SJCRH30 (cell line): Measurements from ENCODE around the gene RBMS3. TPM values are rescaled to one million over a fixed set of nuclear protein-coding genes. Genes with fewer than 3 reads are reported as not detected.
"Not testable (repeated sequence)": the region's sequence is repeated elsewhere in the genome, so short reads cannot be mapped to it uniquely, and the experiment has no call there.

Experiments
- DNase-seq, 2 experiments: peaks; one replicate each; pipeline ENCODE4 v3.0.0-alpha.2; 2015 to 2020
- H3K27ac ChIP-seq: fragments of 250-450 bp; sonication (Bioruptor Pico); 2 replicates; pipeline ENCODE4 v1.5.1; 2020; ENCODE audit warnings: mild to moderate bottlenecking, moderate library complexity
- H3K27me3 ChIP-seq: fragments of 250-450 bp; sonication (Bioruptor Pico); 2 replicates; pipeline ENCODE4 v1.5.1; 2020; ENCODE audit warnings: mild to moderate bottlenecking, moderate library complexity
- H3K36me3 ChIP-seq: fragments of 250-450 bp; sonication (Bioruptor Pico); 2 replicates; pipeline ENCODE4 v1.5.1; 2020; ENCODE audit warnings: mild to moderate bottlenecking, moderate library complexity
- H3K4me1 ChIP-seq: fragments of 250-450 bp; sonication (Bioruptor Pico); 2 replicates; pipeline ENCODE4 v1.5.1; 2020; ENCODE audit warnings: mild to moderate bottlenecking, moderate library complexity
- H3K4me3 ChIP-seq: fragments of 250-450 bp; sonication (Bioruptor Pico); 2 replicates; pipeline ENCODE4 v1.5.1; 2020; ENCODE audit warnings: mild to moderate bottlenecking, moderate library complexity
- H3K9me3 ChIP-seq: fragments of 250-450 bp; sonication (Bioruptor Pico); replicated peaks from 2 replicates; pipeline ENCODE4 v1.5.1; 2020; ENCODE audit warnings: mild to moderate bottlenecking, moderate library complexity
- total RNA-seq: library from RNA; depleted of rRNA; stranded (reverse); fragments of >200 nt; shearing (Covaris generic); gene quantifications from 2 replicates; pipeline ENCODE4 v1.2.3, GENCODE V29; 2014

RBMS3 gene
- total RNA-seq, 1 experiment from 2014 or later: 9.5 TPM

DNA sequence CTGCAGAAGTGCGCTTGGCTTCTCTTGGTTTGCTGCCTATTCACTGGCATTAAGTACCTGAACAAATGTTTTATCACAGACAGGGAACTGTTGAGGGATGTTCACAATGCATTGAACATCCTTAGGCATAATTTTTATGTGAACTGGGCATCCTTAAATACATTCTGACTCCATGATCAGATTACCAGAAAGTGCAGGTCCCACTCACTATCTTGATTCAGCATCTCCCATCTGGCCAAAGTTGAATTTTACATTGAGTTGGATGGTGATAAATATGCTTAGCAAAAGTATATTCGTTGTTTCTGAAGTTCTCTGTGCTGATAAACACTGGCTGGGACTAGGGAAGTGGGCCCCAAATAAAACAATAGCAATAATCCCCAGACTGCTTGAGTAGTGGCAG lies 108.5 kb downstream of the RBMS3 start:
- Histone ChIP-seq H3K27me3 (no peaks in the 10 kb centered on the region), H3K36me3 (no peaks in the 10 kb centered on the region), H3K27ac (no peak overlapping the region), H3K4me3 (no peak overlapping the region), H3K4me1 (peaks cover 9% of the 10 kb centered on the region), H3K9me3 (no peaks in the 10 kb centered on the region)
- no peak for DNase-seq

DNA sequence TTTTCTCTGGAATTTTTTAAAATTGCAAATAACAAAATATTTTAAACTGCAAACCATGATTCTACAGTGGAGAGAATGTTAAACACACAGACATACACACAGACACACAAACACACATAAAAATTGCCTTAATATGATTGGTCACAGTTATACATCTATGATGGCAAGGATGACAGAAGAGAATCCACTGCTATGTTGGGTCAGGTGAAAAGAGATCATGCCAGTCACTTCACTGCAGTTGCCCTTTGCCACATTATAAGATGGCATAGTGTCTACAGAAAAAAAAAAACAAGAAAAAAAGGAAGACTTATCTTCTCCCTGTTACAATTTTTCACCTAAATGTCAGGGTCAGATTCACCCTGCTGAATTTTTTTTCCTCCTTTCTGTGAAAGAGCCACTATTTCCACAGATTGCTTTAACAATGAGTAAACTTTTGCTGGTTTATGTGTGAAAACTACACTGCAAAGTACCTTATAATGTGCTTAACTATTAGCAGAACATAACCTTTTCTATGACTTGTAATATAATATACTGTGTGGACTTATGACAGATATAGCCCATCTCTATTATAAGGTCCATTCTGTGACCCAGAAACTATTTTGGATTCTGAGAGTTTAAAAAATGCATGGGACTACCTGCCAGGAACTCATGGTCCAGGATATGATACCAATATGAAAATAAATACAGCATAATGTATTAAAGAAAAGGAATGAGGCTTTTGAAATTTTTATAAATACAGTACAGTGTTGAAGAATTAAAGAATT lies 111.9 kb downstream of the RBMS3 start:
- no peaks in the 10 kb centered on the region for H3K36me3 ChIP-seq
- H3K4me3 ChIP-seq: no peak overlapping the region
- no peaks in the 10 kb centered on the region for H3K4me1 ChIP-seq
- H3K9me3 ChIP-seq: no peaks in the 10 kb centered on the region
- no peaks in the 10 kb centered on the region for H3K27me3 ChIP-seq
- no peak for DNase-seq
- no peak overlapping the region for H3K27ac ChIP-seq

DNA sequence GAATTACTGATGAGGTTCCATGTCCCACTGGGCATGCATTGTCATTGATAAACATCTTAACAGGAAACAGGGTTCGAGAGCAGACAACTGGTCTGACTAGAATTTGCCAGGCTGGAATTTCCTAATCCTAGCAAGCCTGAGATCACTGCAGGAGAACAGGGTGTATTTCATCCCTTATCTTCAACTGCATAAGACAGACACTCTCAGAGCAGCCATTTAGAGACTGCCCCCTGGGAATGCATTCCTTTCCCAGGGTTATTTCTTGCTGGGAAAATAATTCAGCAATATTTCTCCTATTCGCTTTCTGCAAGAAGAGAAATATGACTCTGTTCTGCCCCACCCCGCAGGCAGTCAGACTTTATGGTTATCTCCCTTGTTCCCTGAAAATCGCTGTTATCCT lies 113.1 kb downstream of the RBMS3 start:
- H3K4me1 ChIP-seq, H3K36me3 ChIP-seq, H3K4me3 ChIP-seq, H3K27ac ChIP-seq, H3K9me3 ChIP-seq, H3K27me3 ChIP-seq: not testable (repeated sequence)
- peak in 1 of 2 experiments; percentile 2 for DNase-seq

DNA sequence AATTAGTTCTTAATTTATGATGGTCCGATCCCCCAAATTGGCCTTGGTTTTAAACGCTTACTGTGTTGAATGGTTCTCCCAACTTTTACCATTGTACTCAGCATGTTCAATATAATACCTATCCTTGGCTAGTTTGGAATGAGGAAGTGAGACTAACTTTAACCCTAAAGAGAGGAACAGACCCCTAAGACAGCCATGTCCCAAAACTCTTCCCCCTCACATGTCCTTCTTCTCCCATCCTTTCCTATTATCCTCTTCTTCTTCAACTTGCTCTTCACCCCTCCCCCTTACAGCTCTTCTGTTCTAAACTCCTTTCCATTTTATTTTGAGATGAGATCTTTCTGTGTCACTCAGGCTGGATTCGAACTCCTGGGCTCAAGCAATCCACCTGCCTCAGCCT lies 116.5 kb downstream of the RBMS3 start:
- Histone ChIP-seq H3K27ac (no peak overlapping the region), H3K36me3 (no peaks in the 10 kb centered on the region), H3K4me1 (no peaks in the 10 kb centered on the region), H3K27me3 (no peaks in the 10 kb centered on the region), H3K9me3 (no peaks in the 10 kb centered on the region), H3K4me3 (no peak overlapping the region)
- DNase-seq: no peak

DNA sequence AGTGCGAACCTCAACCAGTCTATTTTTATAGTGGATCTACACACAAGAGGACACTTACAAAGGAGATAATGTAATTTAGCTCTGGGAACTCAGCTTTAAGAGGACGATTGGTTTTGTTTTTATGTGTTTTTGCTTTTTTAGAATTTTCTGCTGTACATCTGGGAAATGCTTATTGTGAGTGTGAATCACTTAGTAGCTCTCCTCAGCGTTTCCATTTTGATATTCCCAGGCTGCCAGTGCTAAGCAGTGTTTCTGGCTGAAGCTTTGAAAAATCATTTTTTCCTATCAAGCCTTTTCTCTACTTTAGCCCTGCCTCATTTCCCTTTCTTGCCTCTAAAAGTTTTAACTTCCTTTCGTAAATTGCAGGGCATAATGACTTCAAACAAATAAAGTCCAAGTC lies 117.9 kb downstream of the RBMS3 start:
- Histone ChIP-seq H3K27me3 (no peaks in the 10 kb centered on the region), H3K27ac (no peak overlapping the region), H3K36me3 (no peaks in the 10 kb centered on the region), H3K9me3 (no peaks in the 10 kb centered on the region), H3K4me3 (no peak overlapping the region), H3K4me1 (no peaks in the 10 kb centered on the region)
- DNase-seq: no peak

DNA sequence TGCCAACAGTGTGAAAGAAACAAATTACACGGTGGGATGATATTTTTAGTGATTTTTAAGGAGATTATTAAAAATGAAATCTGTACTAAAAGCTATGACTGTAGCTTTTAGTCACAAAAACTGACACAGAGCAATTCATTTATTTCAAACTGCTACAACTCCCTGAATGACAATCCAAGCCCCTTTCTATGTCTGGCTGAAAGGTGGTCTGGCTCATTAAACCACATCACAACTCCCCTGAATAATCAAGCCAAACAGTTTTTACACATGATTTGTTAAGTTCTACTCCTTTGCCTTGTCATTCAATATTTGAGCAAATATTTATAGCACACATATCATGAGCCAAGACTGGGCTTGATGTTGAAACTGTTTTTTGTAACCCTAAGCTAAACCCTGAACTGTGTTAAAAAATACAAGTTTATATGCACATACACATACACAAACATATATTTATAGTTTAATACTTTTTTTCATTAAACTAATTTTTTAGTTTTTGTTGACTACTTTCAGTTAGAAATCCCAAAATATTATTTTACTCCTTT lies 125.5 kb downstream of the RBMS3 start:
- peaks cover 14% of the 10 kb centered on the region for H3K4me1 ChIP-seq

DNA sequence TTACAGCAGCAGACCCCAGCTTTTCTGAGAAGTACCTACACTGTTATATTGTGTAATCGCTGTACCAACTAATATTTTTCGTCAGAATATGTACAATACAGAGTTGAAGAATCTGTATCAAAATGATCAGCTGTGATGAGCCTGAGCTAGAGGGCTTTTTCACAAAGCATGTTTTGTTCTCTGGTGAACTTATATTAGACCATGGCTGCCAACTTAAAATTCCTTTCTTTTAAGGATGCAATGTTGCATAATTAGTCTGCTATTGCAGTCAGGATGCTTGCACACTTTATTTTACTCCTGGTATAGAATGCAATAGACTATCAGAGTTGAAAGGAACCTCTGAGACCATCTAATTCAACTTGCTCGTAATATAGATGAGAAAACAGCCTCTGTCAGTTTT lies 127.8 kb downstream of the RBMS3 start:
- no peaks in the 10 kb centered on the region for H3K27me3 ChIP-seq
- peaks cover 17% of the 10 kb centered on the region for H3K4me1 ChIP-seq
- H3K4me3 ChIP-seq: no peak overlapping the region
- H3K27ac ChIP-seq: no peak overlapping the region
- no peak for DNase-seq
- H3K36me3 ChIP-seq: no peaks in the 10 kb centered on the region
- H3K9me3 ChIP-seq: no peaks in the 10 kb centered on the region

More for the DNA sequence above, 125.5 kb downstream of the RBMS3 start:
- no peak for DNase-seq
- Histone ChIP-seq H3K4me3 (no peak overlapping the region), H3K36me3 (no peaks in the 10 kb centered on the region), H3K27ac (no peak overlapping the region), H3K27me3 (no peaks in the 10 kb centered on the region), H3K9me3 (no peaks in the 10 kb centered on the region)

DNA sequence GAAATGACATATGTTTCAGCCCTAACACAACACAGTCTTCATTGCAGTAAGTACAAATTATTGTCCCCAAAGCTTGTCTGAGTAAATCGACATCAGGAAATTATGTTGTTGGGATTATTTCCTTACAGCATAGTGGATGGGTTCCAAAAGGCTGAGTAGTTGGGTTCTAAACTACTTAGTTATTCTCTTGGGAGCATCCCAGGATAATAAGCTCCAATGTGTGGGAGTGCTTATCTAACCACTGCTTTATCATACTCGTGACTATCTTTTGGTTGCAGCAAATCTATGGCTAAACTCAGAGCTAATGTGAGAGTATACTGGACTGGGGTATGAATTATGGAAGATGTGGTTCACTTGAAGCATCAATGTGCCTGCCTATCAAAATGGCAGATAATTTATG lies 128.5 kb downstream of the RBMS3 start:
- no peak for DNase-seq
- peaks cover 17% of the 10 kb centered on the region for H3K4me1 ChIP-seq
- H3K27ac ChIP-seq: no peak overlapping the region

DNA sequence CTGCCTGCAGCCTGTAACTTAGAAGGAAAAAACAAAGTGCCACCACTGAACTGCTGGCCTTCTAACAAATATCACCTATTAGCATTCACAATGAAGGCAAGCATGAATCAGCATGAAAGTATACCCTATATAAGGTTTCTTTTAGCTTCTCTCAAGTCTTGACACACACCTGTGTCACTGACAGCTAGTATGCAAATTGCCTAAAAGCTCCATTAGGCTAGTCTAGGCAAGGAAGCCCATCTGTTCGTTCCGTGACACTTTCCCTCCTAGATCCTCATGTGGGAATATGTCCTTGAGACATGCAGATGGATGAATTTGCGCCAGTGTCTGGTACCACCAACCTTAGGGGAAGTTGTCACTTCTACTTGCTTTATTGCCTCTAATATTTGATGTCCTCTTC lies 129.3 kb downstream of the RBMS3 start:
- H3K4me1 ChIP-seq: peaks cover 17% of the 10 kb centered on the region
- H3K9me3 ChIP-seq: no peaks in the 10 kb centered on the region
- no peak overlapping the region for H3K4me3 ChIP-seq
- DNase-seq: peak; percentile 8 to 31
- peak overlapping the region; percentile 22; the same call in 1 of the 2 replicates for H3K27ac ChIP-seq
- no peaks in the 10 kb centered on the region for H3K27me3 ChIP-seq
- H3K36me3 ChIP-seq: no peaks in the 10 kb centered on the region

More for the DNA sequence above, 128.5 kb downstream of the RBMS3 start:
- Histone ChIP-seq H3K27me3 (no peaks in the 10 kb centered on the region), H3K4me3 (no peak overlapping the region), H3K36me3 (no peaks in the 10 kb centered on the region), H3K9me3 (no peaks in the 10 kb centered on the region)

DNA sequence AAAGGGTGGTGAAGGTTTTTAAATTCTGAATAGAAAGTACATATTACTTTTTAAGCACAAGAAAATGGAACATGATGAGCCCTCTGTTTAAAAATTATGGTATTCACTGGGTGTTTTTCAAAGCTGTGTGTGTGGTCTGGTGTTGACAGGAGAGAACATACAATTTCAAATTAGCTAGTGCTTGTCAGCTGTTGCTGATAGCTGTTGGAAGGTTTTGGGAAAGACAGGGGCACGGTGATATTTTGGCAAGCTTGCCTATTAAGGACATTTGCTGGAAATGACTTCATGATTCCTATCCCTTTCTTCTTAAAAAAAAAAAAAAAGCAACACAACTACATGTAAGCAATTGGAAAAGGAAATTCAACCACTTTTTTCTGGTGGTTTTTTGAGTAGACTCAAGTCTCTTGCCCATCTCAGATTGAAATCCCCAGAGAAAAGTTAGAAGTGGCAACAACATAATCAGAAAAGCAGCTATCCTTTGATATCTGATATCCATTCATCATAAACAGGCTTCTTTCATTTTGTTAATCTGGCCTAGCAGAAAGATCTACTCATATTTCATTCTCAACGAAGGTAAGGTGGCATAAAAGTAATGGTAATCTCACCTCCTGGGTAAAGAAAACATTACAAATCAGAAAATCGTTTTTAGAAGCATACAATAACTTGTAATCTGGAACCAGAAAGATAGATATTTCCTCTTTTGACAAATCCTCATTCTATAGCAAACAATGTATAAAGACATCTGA lies 130.0 kb downstream of the RBMS3 start:
- peak overlapping the region; percentile 22 for H3K27ac ChIP-seq
- H3K4me3 ChIP-seq: no peak overlapping the region
- peaks cover 17% of the 10 kb centered on the region for H3K4me1 ChIP-seq
- no peaks in the 10 kb centered on the region for H3K27me3 ChIP-seq
- peak; percentile 46 to 67 for DNase-seq
- no peaks in the 10 kb centered on the region for H3K9me3 ChIP-seq
- no peaks in the 10 kb centered on the region for H3K36me3 ChIP-seq

DNA sequence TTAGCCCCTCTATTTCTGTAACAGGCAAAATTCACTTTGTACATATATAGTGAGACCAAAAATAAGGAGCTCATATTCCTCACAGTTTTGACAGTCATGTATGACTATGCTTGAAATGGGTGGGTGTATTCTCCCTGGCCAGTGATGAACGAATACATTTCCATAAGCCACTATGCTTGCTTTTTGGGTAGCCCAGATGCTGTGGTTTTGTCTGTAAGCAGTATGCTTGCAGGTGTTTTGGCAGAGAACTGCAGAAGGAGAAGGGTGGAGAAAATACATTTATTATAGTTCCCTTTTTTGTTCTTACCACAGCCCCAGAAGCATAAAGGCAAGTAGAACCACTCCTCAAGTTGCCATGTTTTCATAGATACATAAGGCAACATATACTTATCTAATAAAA lies 131.2 kb downstream of the RBMS3 start:
- no peaks in the 10 kb centered on the region for H3K9me3 ChIP-seq

DNA sequence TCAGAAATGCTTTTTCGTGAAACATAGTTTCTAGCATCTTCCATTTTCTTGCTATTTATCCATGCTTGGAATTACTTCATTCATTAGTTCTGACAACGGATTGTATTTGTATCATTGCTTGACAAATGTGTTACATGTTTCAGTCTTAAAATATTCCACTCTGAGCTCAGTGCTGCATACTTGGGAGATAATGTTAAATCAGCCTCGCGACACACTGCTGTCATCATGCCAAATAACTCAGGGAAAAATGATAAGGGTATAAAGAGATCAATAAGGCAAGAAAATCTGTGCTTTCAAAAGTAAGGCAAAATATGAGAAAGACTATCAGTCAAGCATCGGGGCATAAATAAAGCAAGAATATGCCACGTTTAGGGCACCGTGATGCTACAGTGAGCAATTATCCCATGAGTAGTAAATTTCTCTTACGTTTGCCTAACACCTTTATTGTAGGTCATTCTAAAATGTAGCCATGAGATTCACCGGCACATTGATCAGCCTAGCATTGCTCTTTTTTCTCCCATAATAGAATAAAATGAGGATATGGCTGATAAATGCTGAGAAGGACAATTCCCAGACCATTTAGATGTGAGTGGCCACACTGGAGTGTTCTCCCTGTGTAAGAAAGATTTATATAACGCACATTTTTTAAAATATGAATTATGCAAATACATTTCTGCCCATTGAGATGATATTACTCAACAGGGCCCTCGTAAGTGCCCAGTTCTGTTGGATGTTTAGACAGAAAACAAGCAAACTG lies 133.8 kb downstream of the RBMS3 start:
- H3K27me3 ChIP-seq: no peaks in the 10 kb centered on the region
- no peak for DNase-seq
- no peaks in the 10 kb centered on the region for H3K9me3 ChIP-seq
- H3K27ac ChIP-seq: no peak overlapping the region
- H3K36me3 ChIP-seq: no peaks in the 10 kb centered on the region
- H3K4me1 ChIP-seq: peaks cover 17% of the 10 kb centered on the region
- no peak overlapping the region for H3K4me3 ChIP-seq

More for the DNA sequence above, 131.2 kb downstream of the RBMS3 start:
- DNase-seq: no peak
- peaks cover 17% of the 10 kb centered on the region for H3K4me1 ChIP-seq
- no peak overlapping the region for H3K27ac ChIP-seq
- H3K4me3 ChIP-seq: no peak overlapping the region
- no peaks in the 10 kb centered on the region for H3K36me3 ChIP-seq
- H3K27me3 ChIP-seq: no peaks in the 10 kb centered on the region

DNA sequence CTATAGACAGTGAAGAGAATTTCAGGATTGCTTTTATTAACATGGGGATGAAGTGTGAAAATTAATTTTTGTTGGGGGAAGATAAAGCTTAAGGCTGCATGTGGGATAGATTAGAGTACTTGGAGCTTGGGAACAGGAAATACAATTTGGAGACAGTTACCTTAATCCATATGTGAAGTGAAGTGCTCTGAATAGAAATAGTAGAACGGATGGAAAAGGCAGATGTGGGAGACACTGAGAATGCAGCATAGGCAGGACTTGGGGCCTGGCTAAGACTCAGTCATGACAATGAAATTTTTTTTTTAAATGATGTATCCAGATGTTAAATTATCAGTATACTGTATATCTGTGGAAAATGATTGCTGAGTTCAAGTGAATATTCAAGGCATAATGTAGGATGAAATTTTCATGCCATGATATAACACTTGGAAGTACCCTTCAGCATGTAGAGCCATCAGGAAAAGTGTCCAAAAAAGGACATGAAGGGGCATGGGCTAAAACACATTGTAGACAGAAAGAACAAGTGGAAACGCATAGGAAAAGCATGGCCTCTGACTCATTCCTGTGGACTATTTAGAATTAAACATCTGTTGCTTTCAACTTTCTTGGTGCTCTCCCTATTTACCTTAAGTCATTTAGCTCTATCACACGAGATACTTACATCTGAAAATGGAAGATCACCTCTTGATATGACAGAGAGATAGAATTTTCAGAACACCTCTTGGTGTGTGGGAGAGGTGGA lies 134.8 kb downstream of the RBMS3 start:
- no peaks in the 10 kb centered on the region for H3K9me3 ChIP-seq
- H3K4me1 ChIP-seq: peaks cover 8% of the 10 kb centered on the region
- no peak for DNase-seq
- no peak overlapping the region for H3K4me3 ChIP-seq
- H3K36me3 ChIP-seq: no peaks in the 10 kb centered on the region
- H3K27me3 ChIP-seq: no peaks in the 10 kb centered on the region
- no peak overlapping the region for H3K27ac ChIP-seq

DNA sequence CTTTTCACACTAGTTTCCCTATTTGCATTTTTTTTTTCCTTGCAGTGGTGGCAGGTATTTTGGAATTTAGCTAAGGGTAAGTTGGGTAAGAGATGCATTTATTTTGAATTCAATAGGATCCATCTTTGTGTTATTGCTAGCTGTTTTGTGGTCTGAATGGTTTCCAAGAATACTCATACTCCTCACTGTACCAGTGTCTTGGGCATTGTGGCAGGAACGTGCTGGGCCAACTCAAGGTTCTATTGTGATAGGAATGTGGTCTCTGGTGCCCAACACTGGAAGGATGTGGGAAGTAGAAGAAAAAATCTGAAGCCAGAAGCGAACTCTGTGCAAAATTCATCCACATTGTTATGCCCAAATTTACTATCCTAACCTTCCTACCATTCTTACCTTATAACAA lies 135.6 kb downstream of the RBMS3 start:
- no peak for DNase-seq
- no peaks in the 10 kb centered on the region for H3K36me3 ChIP-seq
- H3K4me3 ChIP-seq: no peak overlapping the region
- H3K4me1 ChIP-seq: peaks cover 2% of the 10 kb centered on the region
- H3K27ac ChIP-seq: no peak overlapping the region
- no peaks in the 10 kb centered on the region for H3K27me3 ChIP-seq
- H3K9me3 ChIP-seq: no peaks in the 10 kb centered on the region
